Measurements from ENCODE around the gene RIPK4. TPM values are rescaled to one million over a fixed set of nuclear protein-coding genes. Genes with fewer than 3 reads are reported as not detected.

RIPK4 gene
- total and polyA plus RNA-seq, 4 donors, result 4.7 to 22.6 (median 8.5) TPM

DNA sequence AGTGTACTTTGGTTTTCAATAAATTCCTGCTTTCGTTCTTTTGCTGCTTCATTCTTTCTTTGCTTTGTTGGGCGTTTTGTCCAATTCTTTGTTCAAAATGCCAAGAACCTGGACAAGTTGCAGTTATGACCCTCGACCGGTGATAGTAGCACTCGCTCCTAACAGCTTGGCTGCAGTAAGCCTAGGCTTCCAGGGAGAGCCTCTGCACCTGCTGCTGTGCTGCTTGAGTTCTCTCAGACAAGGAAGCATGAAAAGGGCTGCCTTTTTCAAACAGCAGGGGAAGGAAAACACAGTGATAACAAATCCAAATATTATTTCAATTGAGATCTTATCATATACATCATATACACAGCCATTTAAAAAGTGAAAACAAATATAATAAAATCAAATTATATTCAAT is 12.8 kb upstream of the RIPK4 start:
- no peak overlapping the region for H3K9ac ChIP-seq (ENCODE audit: low read depth in 1 of 2, low read length in 2 of 2)

DNA sequence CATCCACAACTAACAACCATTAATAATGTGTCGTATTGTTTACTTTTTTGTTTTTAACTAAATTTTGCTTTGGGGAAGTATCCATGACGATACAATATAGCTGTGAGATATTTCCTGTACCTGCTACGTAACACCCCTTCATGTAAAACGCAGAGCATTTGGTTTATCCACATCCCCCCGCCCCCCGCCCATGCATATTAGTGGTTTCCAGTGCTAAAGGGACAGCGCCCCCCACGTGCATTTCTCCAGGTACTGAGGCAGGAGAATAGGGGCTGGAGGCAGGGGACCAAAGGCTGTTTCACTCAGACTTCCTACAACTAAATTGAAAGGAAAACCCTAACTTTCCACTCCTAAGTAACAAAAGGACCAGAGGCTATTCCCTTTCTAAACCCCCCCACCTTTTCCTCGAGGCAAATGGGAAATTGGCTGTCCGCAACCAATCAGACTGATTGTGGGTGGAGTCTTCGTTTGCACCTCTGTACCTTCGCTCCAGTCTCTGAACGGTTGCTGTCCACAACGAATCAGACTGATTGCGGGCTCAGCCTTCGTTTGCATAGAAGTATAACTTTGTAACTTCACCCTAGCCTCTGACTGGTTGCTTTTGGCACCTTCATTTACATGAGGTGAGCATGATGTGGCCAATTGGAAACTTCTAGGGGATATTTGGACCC is 12.2 kb upstream of the RIPK4 start:
- no peaks in the 10 kb centered on the region for H3K9me3 ChIP-seq (ENCODE audit: control insufficient read depth in 4 of 4, low read length in 3 of 4)
- peaks cover 0 to 7% (median 3%) of the 10 kb centered on the region in 4 donors for H3K4me1 ChIP-seq (ENCODE audit: control insufficient read depth in 4 of 4, insufficient read depth in 4 of 4, low read length in 3 of 4)
- no peaks in the 10 kb centered on the region for H3K36me3 ChIP-seq (ENCODE audit: control insufficient read depth in 4 of 4, insufficient read depth in 3 of 4, low read depth in 1 of 4, low read length in 3 of 4)
- no peak overlapping the region for H3K4me3 ChIP-seq (ENCODE audit: low read depth in 1 of 3, low read length in 3 of 3)
- 16% methylated on average over 16 of the region's 16 CpGs for WGBS
- H3K27me3 ChIP-seq (ENCODE audit: control insufficient read depth in 4 of 4, insufficient read depth in 4 of 4, low read length in 3 of 4), result peaks cover 0 to 7% (median 1%) of the 10 kb centered on the region in 4 donors
- DNase-seq (ENCODE audit: low spot score), result no peak
- no peak overlapping the region for H3K27ac ChIP-seq (ENCODE audit: low read depth in 1 of 2, low read length in 2 of 2)
- H3K9ac ChIP-seq (ENCODE audit: low read depth in 1 of 2, low read length in 2 of 2), result no peak overlapping the region
- TF ChIP-seq NR2F2 (IDR thresholded peaks at IDR 0.05) (no peak), GABPA (IDR thresholded peaks at IDR 0.05 in 1 of 2, conservative IDR thresholded peaks at IDR 0.05 in 1 of 2) (no peak), RAD21 (IDR thresholded peaks at IDR 0.05) (peak in 1 of 2 donors; percentile 35), TAF1 (conservative IDR thresholded peaks at IDR 0.05) (no peak), JUND (IDR thresholded peaks at IDR 0.05) (no peak), RXRA (IDR thresholded peaks at IDR 0.05) (peak in 1 of 2 donors; percentile 15), FOXA2 (IDR thresholded peaks at IDR 0.05) (no peak), SP1 (IDR thresholded peaks at IDR 0.05) (peak; percentile 59), FOXA1 (IDR thresholded peaks at IDR 0.05) (no peak), HNF4G (IDR thresholded peaks at IDR 0.05) (no peak), EGR1 (IDR thresholded peaks at IDR 0.05; ENCODE audit: low read depth in 2 of 2) (no peak), YY1 (IDR thresholded peaks at IDR 0.05) (no peak), HNF4A (conservative IDR thresholded peaks at IDR 0.05) (peak; percentile 32 to 39)
- TF ChIP-seq, protein P1, sequence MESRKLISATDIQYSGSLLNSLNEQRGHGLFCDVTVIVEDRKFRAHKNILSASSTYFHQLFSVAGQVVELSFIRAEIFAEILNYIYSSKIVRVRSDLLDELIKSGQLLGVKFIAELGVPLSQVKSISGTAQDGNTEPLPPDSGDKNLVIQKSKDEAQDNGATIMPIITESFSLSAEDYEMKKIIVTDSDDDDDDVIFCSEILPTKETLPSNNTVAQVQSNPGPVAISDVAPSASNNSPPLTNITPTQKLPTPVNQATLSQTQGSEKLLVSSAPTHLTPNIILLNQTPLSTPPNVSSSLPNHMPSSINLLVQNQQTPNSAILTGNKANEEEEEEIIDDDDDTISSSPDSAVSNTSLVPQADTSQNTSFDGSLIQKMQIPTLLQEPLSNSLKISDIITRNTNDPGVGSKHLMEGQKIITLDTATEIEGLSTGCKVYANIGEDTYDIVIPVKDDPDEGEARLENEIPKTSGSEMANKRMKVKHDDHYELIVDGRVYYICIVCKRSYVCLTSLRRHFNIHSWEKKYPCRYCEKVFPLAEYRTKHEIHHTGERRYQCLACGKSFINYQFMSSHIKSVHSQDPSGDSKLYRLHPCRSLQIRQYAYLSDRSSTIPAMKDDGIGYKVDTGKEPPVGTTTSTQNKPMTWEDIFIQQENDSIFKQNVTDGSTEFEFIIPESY (IDR thresholded peaks at IDR 0.05), result no peak
- TF ChIP-seq, protein P2, sequence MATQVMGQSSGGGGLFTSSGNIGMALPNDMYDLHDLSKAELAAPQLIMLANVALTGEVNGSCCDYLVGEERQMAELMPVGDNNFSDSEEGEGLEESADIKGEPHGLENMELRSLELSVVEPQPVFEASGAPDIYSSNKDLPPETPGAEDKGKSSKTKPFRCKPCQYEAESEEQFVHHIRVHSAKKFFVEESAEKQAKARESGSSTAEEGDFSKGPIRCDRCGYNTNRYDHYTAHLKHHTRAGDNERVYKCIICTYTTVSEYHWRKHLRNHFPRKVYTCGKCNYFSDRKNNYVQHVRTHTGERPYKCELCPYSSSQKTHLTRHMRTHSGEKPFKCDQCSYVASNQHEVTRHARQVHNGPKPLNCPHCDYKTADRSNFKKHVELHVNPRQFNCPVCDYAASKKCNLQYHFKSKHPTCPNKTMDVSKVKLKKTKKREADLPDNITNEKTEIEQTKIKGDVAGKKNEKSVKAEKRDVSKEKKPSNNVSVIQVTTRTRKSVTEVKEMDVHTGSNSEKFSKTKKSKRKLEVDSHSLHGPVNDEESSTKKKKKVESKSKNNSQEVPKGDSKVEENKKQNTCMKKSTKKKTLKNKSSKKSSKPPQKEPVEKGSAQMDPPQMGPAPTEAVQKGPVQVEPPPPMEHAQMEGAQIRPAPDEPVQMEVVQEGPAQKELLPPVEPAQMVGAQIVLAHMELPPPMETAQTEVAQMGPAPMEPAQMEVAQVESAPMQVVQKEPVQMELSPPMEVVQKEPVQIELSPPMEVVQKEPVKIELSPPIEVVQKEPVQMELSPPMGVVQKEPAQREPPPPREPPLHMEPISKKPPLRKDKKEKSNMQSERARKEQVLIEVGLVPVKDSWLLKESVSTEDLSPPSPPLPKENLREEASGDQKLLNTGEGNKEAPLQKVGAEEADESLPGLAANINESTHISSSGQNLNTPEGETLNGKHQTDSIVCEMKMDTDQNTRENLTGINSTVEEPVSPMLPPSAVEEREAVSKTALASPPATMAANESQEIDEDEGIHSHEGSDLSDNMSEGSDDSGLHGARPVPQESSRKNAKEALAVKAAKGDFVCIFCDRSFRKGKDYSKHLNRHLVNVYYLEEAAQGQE (IDR thresholded peaks at IDR 0.05), result peak; percentile 95
- TF ChIP-seq, protein P3, sequence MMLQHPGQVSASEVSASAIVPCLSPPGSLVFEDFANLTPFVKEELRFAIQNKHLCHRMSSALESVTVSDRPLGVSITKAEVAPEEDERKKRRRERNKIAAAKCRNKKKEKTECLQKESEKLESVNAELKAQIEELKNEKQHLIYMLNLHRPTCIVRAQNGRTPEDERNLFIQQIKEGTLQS (IDR thresholded peaks at IDR 0.05), result no peak
- TF ChIP-seq, protein P4, sequence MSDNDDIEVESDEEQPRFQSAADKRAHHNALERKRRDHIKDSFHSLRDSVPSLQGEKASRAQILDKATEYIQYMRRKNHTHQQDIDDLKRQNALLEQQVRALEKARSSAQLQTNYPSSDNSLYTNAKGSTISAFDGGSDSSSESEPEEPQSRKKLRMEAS (IDR thresholded peaks at IDR 0.05), result no peak

More for the DNA sequence above, 12.8 kb upstream of the RIPK4 start:
- 31% methylated on average over 5 of the region's 5 CpGs for WGBS
- no peak overlapping the region for H3K4me3 ChIP-seq (ENCODE audit: low read depth in 1 of 3, low read length in 3 of 3)
- no peak for DNase-seq (ENCODE audit: low spot score)
- H3K27me3 ChIP-seq (ENCODE audit: control insufficient read depth in 4 of 4, insufficient read depth in 4 of 4, low read length in 3 of 4), result peaks cover 0 to 9% (median 2%) of the 10 kb centered on the region in 4 donors
- no peak overlapping the region for H3K27ac ChIP-seq (ENCODE audit: low read depth in 1 of 2, low read length in 2 of 2)
- TF ChIP-seq, protein P3 (IDR thresholded peaks at IDR 0.05), result no peak
- peaks cover 0 to 7% (median 3%) of the 10 kb centered on the region in 4 donors for H3K4me1 ChIP-seq (ENCODE audit: control insufficient read depth in 4 of 4, insufficient read depth in 4 of 4, low read length in 3 of 4)
- no peaks in the 10 kb centered on the region for H3K9me3 ChIP-seq (ENCODE audit: control insufficient read depth in 4 of 4, low read length in 3 of 4)
- no peaks in the 10 kb centered on the region for H3K36me3 ChIP-seq (ENCODE audit: control insufficient read depth in 4 of 4, insufficient read depth in 3 of 4, low read depth in 1 of 4, low read length in 3 of 4)
